Measurements from ENCODE around the gene SLCO2B1.

DNA sequence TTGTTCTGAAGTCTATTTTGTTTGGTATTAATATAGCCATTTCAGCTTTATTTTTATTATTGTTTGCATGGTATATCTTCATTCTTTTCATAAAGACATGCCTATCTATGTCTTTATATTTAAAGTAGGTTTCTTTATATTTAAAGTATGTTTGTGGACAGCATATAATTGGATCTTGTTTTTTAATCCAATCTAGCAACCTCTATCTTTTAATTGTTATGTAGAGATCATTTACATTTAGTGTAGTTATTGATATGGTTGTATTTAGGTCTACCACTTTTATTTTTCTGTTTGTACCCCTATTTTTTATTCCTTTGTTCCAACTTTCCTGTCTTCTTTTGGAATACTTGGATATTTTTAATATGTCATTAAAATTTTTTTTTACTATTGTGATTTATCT lies 103.4 kb downstream of the SLCO2B1 start:
- TF ChIP-seq, protein P1, sequence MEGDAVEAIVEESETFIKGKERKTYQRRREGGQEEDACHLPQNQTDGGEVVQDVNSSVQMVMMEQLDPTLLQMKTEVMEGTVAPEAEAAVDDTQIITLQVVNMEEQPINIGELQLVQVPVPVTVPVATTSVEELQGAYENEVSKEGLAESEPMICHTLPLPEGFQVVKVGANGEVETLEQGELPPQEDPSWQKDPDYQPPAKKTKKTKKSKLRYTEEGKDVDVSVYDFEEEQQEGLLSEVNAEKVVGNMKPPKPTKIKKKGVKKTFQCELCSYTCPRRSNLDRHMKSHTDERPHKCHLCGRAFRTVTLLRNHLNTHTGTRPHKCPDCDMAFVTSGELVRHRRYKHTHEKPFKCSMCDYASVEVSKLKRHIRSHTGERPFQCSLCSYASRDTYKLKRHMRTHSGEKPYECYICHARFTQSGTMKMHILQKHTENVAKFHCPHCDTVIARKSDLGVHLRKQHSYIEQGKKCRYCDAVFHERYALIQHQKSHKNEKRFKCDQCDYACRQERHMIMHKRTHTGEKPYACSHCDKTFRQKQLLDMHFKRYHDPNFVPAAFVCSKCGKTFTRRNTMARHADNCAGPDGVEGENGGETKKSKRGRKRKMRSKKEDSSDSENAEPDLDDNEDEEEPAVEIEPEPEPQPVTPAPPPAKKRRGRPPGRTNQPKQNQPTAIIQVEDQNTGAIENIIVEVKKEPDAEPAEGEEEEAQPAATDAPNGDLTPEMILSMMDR (conservative IDR thresholded peaks at IDR 0.05 in 1 of 2, IDR thresholded peaks at IDR 0.05 in 1 of 2; ENCODE audit: extremely low read depth in 1 of 2, insufficient read depth in 1 of 2, low read depth in 1 of 2, low read length in 2 of 2), result no peak
- TF ChIP-seq EZH2 (IDR thresholded peaks at IDR 0.05; ENCODE audit: borderline replicate concordance, low read length), result no peak
